IMR-90 (cell line): Measurements from ENCODE around the gene MAGI1. TPM values are rescaled to one million over a fixed set of nuclear protein-coding genes. Genes with fewer than 3 reads are reported as not detected.

Source experiments
- ATAC-seq: fragments of 200-7000 bp; cut with Tn5 transposase; 2 replicates; pipeline ENCODE4 v1.9.1; 2020; ENCODE audit warnings: low read depth, mild to moderate bottlenecking, moderate library complexity
- BruUV-seq: library from RNA; stranded (reverse); fragments of 400-500 nt; replicated peaks from 2 replicates; lab custom pipeline; 2021; lab: Mats Ljungman, UMichigan
- CTCF ChIA-PET: fragments of 300-600 bp; formaldehyde crosslinking; extraction: SDS; loops from one replicate; lab custom pipeline; 2021; ENCODE audit warnings: antibody characterized with exemption; lab: Yijun Ruan, JAX
- POLR2A ChIA-PET: fragments of 300-600 bp; sonication (Branson Sonifier 250); formaldehyde crosslinking; loops from one replicate; lab custom pipeline; 2022; ENCODE audit warnings: antibody characterized with exemption; ENCODE audit not compliant: unreplicated experiment; lab: Charles Lee
- DNase-seq: peaks from one replicate; pipeline ENCODE4 v3.0.0; 2013
- H2AFZ ChIP-seq: replicated peaks from 2 replicates; pipeline ENCODE3; 2013; ENCODE audit warnings: low read length, mild to moderate bottlenecking; ENCODE audit not compliant: poor library complexity
- H2AK5ac ChIP-seq: 2 replicates; pipeline ENCODE4 v1.6.1; 2013; ENCODE audit warnings: low read depth, low read length, inconsistent platforms
- H2AK9ac ChIP-seq: replicated peaks from 2 replicates; pipeline ENCODE3; 2013; ENCODE audit warnings: mild to moderate bottlenecking, low read depth, low read length, moderate library complexity; ENCODE audit not compliant: poor library complexity
- H2BK120ac ChIP-seq: 2 replicates; pipeline ENCODE4 v1.6.1; 2013; ENCODE audit warnings: low read depth, low read length, inconsistent platforms
- H2BK15ac ChIP-seq: 3 replicates; pipeline ENCODE4 v1.6.1; 2013; ENCODE audit warnings: low read depth, low read length, inconsistent platforms
- H2BK20ac ChIP-seq: 2 replicates; pipeline ENCODE4 v1.6.1; 2013; ENCODE audit warnings: low read depth, mild to moderate bottlenecking, inconsistent platforms, low read length, moderate library complexity
- H2BK5ac ChIP-seq: 2 replicates; pipeline ENCODE4 v1.6.1; 2013; ENCODE audit warnings: mild to moderate bottlenecking, low read depth, low read length, inconsistent platforms; ENCODE audit not compliant: poor library complexity, severe bottlenecking
- H3K14ac ChIP-seq: replicated peaks from 2 replicates; pipeline ENCODE4 v1.6.1; 2013; ENCODE audit warnings: low read depth, low read length, inconsistent platforms
- H3K18ac ChIP-seq: 2 replicates; pipeline ENCODE4 v1.6.1; 2013; ENCODE audit warnings: low read depth, low read length, control low read depth
- H3K23ac ChIP-seq: 2 replicates; pipeline ENCODE4 v1.6.1; 2013; ENCODE audit warnings: low read depth, low read length, inconsistent platforms
- H3K27ac ChIP-seq: 2 replicates; pipeline ENCODE4 v1.5.1; 2013; ENCODE audit warnings: mild to moderate bottlenecking, control low read depth, low read length; ENCODE audit not compliant: insufficient read depth
- H3K27me3 ChIP-seq: 2 replicates; pipeline ENCODE4 v1.6.1; 2013; ENCODE audit warnings: low read length; ENCODE audit not compliant: control insufficient read depth, insufficient read depth
- H3K36me3 ChIP-seq: 2 replicates; pipeline ENCODE4 v1.6.1; 2013; ENCODE audit warnings: low read length, mixed read lengths; ENCODE audit not compliant: control insufficient read depth, insufficient read depth
- H3K4ac ChIP-seq: 2 replicates; pipeline ENCODE4 v1.6.1; 2013; ENCODE audit warnings: low read depth, low read length, inconsistent platforms
- H3K4me1 ChIP-seq: 2 replicates; pipeline ENCODE4 v1.6.1; 2013; ENCODE audit warnings: low read length, mixed read lengths; ENCODE audit not compliant: control insufficient read depth, insufficient read depth
- H3K4me2 ChIP-seq: 2 replicates; pipeline ENCODE4 v1.6.1; 2013; ENCODE audit warnings: low read depth, mild to moderate bottlenecking, control low read depth, low read length, moderate library complexity
- H3K4me3 ChIP-seq: 2 replicates; pipeline ENCODE4 v1.5.1; 2013; ENCODE audit warnings: low read depth, mild to moderate bottlenecking, control low read depth, low read length, moderate library complexity; ENCODE audit not compliant: insufficient read depth
- H3K56ac ChIP-seq: 2 replicates; pipeline ENCODE4 v1.6.1; 2013; ENCODE audit warnings: low read length, inconsistent platforms; ENCODE audit not compliant: insufficient read depth; ENCODE audit errors: extremely low read depth
- H3K79me1 ChIP-seq, 2 experiments: 2 replicates each; pipeline ENCODE4 v1.6.1; 2013; ENCODE audit warnings: low read length in 2 of 2, inconsistent platforms in 1 of 2, low read depth in 1 of 2
- H3K9ac ChIP-seq: 2 replicates; pipeline ENCODE4 v1.6.1; 2013; ENCODE audit warnings: low read depth, low read length, control low read depth
- H3K9me1 ChIP-seq: 2 replicates; pipeline ENCODE4 v1.6.1; 2013; ENCODE audit warnings: low read length, inconsistent platforms; ENCODE audit not compliant: insufficient read depth
- H3K9me3 ChIP-seq: 2 replicates; pipeline ENCODE4 v1.6.1; 2013; ENCODE audit warnings: low read length; ENCODE audit not compliant: control insufficient read depth, insufficient read depth
- H4K20me1 ChIP-seq: 2 replicates; pipeline ENCODE4 v1.6.1; 2013; ENCODE audit warnings: low read length, inconsistent platforms; ENCODE audit not compliant: insufficient read depth
- H4K5ac ChIP-seq: 2 replicates; pipeline ENCODE4 v1.6.1; 2013; ENCODE audit warnings: mild to moderate bottlenecking, low read depth, low read length, control low read depth
- H4K8ac ChIP-seq, 2 experiments: 2 replicates each; pipeline ENCODE4 v1.6.1; 2013; ENCODE audit warnings: low read depth in 2 of 2, low read length in 2 of 2, control low read depth in 1 of 2, inconsistent platforms in 1 of 2
- H4K91ac ChIP-seq: 2 replicates; pipeline ENCODE4 v1.6.1; 2013; ENCODE audit warnings: low read depth, low read length, inconsistent platforms; ENCODE audit not compliant: insufficient read depth
- BHLHE40 ChIP-seq: fragments of 150-350 bp; IDR thresholded peaks from 2 replicates; pipeline ENCODE4 v1.6.1; 2016; ENCODE audit warnings: mild to moderate bottlenecking, low read depth, low read length
- CEBPB ChIP-seq: IDR thresholded peaks from 2 replicates; pipeline ENCODE4 v1.6.1; 2012; ENCODE audit warnings: low read depth, low read length, improper control_type of control experiment
- CHD1 ChIP-seq: IDR thresholded peaks from 2 replicates; pipeline ENCODE4 v1.6.1; 2012; ENCODE audit warnings: low read depth, low read length, improper control_type of control experiment
- FOS ChIP-seq: fragments of 150-350 bp; IDR thresholded peaks from 2 replicates; pipeline ENCODE4 v1.6.1; 2016; ENCODE audit warnings: low read depth, low read length
- MAZ ChIP-seq: IDR thresholded peaks from 2 replicates; pipeline ENCODE4 v1.6.1; 2012; ENCODE audit warnings: low read depth, mild to moderate bottlenecking, low read length, improper control_type of control experiment, moderate library complexity, borderline replicate concordance
- MXI1 ChIP-seq: IDR thresholded peaks from 2 replicates; pipeline ENCODE4 v1.6.1; 2012; ENCODE audit warnings: low read depth, mild to moderate bottlenecking, low read length, moderate library complexity, borderline replicate concordance
- NFE2L2 ChIP-seq: fragments of 150-350 bp; IDR thresholded peaks from 2 replicates; pipeline ENCODE4 v1.6.1; 2016; ENCODE audit warnings: low read depth, mild to moderate bottlenecking, low read length
- POLR2A ChIP-seq: IDR thresholded peaks from 2 replicates; pipeline ENCODE4 v1.6.1; 2012; ENCODE audit warnings: mild to moderate bottlenecking, low read depth, low read length
- RCOR1 ChIP-seq: IDR thresholded peaks from 2 replicates; pipeline ENCODE4 v1.6.1; 2012; ENCODE audit warnings: mild to moderate bottlenecking, low read length, improper control_type of control experiment; ENCODE audit not compliant: insufficient replicate concordance
- RFX5 ChIP-seq: IDR thresholded peaks from 2 replicates; pipeline ENCODE4 v1.8.0; 2012; ENCODE audit warnings: low read depth, mild to moderate bottlenecking, low read length, moderate library complexity
- WGBS, 2 experiments: methylation state at CpG; one replicate each; pipeline versions ENCODE4 v1.1.5 to v1.1.7; 2013; ENCODE audit warnings: missing lambda C conversion rate in 2 of 2; ENCODE audit not compliant: insufficient read length in 1 of 2; ENCODE audit errors: extremely low coverage in 2 of 2; 5-methylcytosine and 5-hydroxymethylcytosine counted together
- dilution Hi-C: fragments of 300-500 bp; cut with HindIII; formaldehyde crosslinking; loops from one replicate; pipeline ENCODE4 v1.14.3; 2018; ENCODE audit warnings: low sequenced_read_pairs; ENCODE audit not compliant: unreplicated experiment
- in situ Hi-C: fragments of 300-500 bp; cut with MboI; formaldehyde crosslinking; loops from 3 replicates; pipeline ENCODE4 v1.14.3; 2019; ENCODE audit warnings: low sequenced_read_pairs, inconsistent platforms, mixed read lengths
- intact Hi-C: fragments of 100-400 bp; cut with micrococcal nuclease; formaldehyde crosslinking; loops from 2 replicates; pipeline ENCODE4 v1.10.0; 2022
- polyA plus RNA-seq, 3 experiments: library from polyadenylated mRNA; depleted of rRNA; stranded (reverse); fragments of >200 nt; gene quantifications; 2 replicates each; pipeline ENCODE4 v1.2.3, GENCODE V29; 2012; ENCODE audit warnings: low replicate concordance in 1 of 3
- total RNA-seq: library from RNA; depleted of rRNA; stranded (reverse); fragments of >200 nt; gene quantifications from 2 replicates; pipeline ENCODE4 v1.2.3, GENCODE V29; 2012
- TF ChIP-seq, protein P1 (sequence below): conservative IDR thresholded peaks from 2 replicates; pipeline ENCODE4 v1.5.1; 2012; ENCODE audit warnings: mild to moderate bottlenecking, low read depth, low read length, improper control_type of control experiment
- TF ChIP-seq, protein P2 (sequence below): fragments of 150-350 bp; IDR thresholded peaks from 2 replicates; pipeline ENCODE4 v1.6.1; 2017; ENCODE audit warnings: mild to moderate bottlenecking, antibody characterized with exemption, low read length, low read depth
- TF ChIP-seq, protein P3 (sequence below): fragments of 150-350 bp; IDR thresholded peaks from 2 replicates; pipeline ENCODE4 v1.6.1; 2016; ENCODE audit warnings: low read depth, mild to moderate bottlenecking, low read length, moderate library complexity, borderline replicate concordance

The MAGI1 gene
- total and polyA plus RNA-seq, 2 of the 4 experiments (the other 2 are of a cell fraction) = 14.5 to 24.2 TPM

DNA sequence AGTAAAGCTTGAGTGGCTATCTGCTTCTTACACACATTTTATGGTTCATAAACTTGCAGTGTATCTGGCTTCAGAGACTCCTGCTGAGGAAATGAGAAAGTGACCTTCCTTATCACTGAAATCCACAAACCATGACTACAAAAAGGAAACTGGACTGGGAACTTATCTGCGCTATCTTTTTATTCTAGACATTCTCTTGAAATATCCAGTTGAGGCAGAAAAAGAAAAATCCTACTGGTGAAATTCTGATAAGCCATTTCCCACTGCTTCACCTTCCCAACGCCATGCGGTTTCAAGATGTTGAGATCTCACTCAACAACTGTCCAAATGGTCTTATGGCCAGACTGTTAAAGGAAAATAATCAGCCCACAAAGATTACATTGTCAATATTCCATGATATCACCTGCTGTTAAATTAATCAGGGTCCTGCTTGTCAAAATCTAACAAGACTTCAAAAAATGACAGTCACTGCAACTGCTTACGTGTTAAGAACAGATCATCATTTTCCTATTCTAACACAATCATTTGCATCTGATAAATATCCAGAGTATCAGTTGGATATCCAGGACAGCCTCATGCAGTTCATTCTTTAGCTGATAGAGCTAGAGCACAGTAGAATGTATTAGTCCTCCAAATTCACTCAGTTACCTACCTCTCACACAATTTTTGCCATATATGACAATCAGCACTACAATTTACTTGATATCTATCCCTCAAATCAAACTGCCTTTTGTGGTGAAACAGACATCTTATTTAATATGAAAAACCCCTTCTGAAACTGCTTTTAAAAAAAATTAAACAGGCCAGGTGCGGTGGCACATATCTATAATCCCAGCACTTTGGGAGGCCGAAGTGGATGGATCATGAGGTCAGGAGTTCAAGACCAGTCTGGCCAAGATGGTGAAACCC is 538.1 kb downstream of the MAGI1 start (continued):
- no peak for TF ChIP-seq FOS
- no peak for TF ChIP-seq POLR2A

DNA sequence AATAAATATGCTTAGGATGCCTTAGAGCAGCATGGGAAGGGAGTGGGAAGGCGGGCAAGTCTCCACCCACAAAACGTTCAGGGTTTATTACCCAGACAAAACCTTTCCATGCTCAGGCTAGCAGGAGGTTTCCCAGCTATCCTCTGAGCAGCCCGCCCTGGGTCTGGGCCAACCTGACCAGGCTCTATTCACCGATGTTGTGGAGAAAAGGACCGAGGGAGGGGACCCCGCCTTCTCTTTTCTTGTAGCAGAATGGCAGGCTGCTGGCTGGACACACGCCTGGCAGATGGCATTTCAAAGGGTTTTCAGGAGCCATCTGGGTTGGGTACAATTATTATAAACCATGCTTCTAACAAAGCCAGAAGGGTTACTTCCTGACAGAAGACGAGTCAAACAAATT is 540.9 kb downstream of the MAGI1 start:
- H4K20me1 ChIP-seq = no peaks in the 10 kb centered on the region
- H3K4me1 ChIP-seq = no peaks in the 10 kb centered on the region
- no CpG with 5 or more reads among the region's 8 CpGs for WGBS, 2 experiments
- H2AK5ac ChIP-seq = no peak overlapping the region
- H3K4ac ChIP-seq = no peak overlapping the region
- intact Hi-C loops = no loop called here
- no peak overlapping the region for H3K18ac ChIP-seq
- H3K79me1 ChIP-seq = peaks cover 13 to 16% of the 10 kb centered on the region in 2 experiments
- ATAC-seq (no peak), DNase-seq (no peak)
- no peaks in the 10 kb centered on the region for H3K36me3 ChIP-seq
- no peak overlapping the region for H4K8ac ChIP-seq
- no peak overlapping the region for H2AK9ac ChIP-seq
- dilution Hi-C loops = no loop called here
- H2BK120ac ChIP-seq = no peak overlapping the region
- H3K23ac ChIP-seq = no peak overlapping the region
- H2BK20ac ChIP-seq = no peak overlapping the region
- no peak overlapping the region for H3K27ac ChIP-seq
- H2AFZ ChIP-seq = no peak overlapping the region
- TF ChIP-seq MXI1 = no peak
- no peak for TF ChIP-seq BHLHE40
- no peak for TF ChIP-seq RFX5
- no peak for TF ChIP-seq CEBPB
- no peak for TF ChIP-seq NFE2L2
- TF ChIP-seq, protein P1, sequence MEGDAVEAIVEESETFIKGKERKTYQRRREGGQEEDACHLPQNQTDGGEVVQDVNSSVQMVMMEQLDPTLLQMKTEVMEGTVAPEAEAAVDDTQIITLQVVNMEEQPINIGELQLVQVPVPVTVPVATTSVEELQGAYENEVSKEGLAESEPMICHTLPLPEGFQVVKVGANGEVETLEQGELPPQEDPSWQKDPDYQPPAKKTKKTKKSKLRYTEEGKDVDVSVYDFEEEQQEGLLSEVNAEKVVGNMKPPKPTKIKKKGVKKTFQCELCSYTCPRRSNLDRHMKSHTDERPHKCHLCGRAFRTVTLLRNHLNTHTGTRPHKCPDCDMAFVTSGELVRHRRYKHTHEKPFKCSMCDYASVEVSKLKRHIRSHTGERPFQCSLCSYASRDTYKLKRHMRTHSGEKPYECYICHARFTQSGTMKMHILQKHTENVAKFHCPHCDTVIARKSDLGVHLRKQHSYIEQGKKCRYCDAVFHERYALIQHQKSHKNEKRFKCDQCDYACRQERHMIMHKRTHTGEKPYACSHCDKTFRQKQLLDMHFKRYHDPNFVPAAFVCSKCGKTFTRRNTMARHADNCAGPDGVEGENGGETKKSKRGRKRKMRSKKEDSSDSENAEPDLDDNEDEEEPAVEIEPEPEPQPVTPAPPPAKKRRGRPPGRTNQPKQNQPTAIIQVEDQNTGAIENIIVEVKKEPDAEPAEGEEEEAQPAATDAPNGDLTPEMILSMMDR = no peak
- no peak for TF ChIP-seq POLR2A
- TF ChIP-seq, protein P2, sequence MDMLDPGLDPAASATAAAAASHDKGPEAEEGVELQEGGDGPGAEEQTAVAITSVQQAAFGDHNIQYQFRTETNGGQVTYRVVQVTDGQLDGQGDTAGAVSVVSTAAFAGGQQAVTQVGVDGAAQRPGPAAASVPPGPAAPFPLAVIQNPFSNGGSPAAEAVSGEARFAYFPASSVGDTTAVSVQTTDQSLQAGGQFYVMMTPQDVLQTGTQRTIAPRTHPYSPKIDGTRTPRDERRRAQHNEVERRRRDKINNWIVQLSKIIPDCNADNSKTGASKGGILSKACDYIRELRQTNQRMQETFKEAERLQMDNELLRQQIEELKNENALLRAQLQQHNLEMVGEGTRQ = no peak
- no peak for TF ChIP-seq MAZ
- TF ChIP-seq, protein P3, sequence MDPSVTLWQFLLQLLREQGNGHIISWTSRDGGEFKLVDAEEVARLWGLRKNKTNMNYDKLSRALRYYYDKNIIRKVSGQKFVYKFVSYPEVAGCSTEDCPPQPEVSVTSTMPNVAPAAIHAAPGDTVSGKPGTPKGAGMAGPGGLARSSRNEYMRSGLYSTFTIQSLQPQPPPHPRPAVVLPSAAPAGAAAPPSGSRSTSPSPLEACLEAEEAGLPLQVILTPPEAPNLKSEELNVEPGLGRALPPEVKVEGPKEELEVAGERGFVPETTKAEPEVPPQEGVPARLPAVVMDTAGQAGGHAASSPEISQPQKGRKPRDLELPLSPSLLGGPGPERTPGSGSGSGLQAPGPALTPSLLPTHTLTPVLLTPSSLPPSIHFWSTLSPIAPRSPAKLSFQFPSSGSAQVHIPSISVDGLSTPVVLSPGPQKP = no peak
- TF ChIP-seq CHD1 = no peak
- no peak for TF ChIP-seq RCOR1
- no peak overlapping the region for H4K5ac ChIP-seq
- H3K9me3 ChIP-seq = no peaks in the 10 kb centered on the region
- no peak overlapping the region for H3K14ac ChIP-seq
- no peaks in the 10 kb centered on the region for H3K9me1 ChIP-seq
- no peak overlapping the region for H3K4me2 ChIP-seq
- no peak overlapping the region for H3K9ac ChIP-seq
- no peak overlapping the region for H3K56ac ChIP-seq
- BruUV-seq = no TSS peak
- ChIA-PET POLR2A (no interaction called here), CTCF (no interaction called here)
- H3K4me3 ChIP-seq = no peak overlapping the region
- in situ Hi-C loops = no loop called here
- H4K91ac ChIP-seq = no peak overlapping the region
- H3K27me3 ChIP-seq = no peaks in the 10 kb centered on the region
- H2BK15ac ChIP-seq = no peak overlapping the region
- no peak overlapping the region for H2BK5ac ChIP-seq
